Fibroblast of lung (primary cell): Measurements from ENCODE around the gene DAPK1. TPM values are rescaled to one million over a fixed set of nuclear protein-coding genes. Genes with fewer than 3 reads are reported as not detected.

Experiments used
- DNase-seq, 2 donors: peaks; one replicate each; pipeline versions ENCODE4 v3.0.0 to v3.0.0-alpha.2; 2010; ENCODE audit warnings: low read depth in 2 of 2
- H2AFZ ChIP-seq: 2 replicates; pipeline ENCODE4 v1.5.1; 2012; ENCODE audit warnings: low read length, control low read depth, inconsistent platforms
- H3K27ac ChIP-seq: 2 replicates; pipeline ENCODE4 v1.5.1; 2011; ENCODE audit warnings: low read length, control low read depth; ENCODE audit not compliant: insufficient read depth
- H3K27me3 ChIP-seq: 2 replicates; pipeline ENCODE4 v1.5.1; 2011; ENCODE audit warnings: mild to moderate bottlenecking, low read length; ENCODE audit not compliant: control insufficient read depth, insufficient read depth
- H3K36me3 ChIP-seq: 2 replicates; pipeline ENCODE4 v1.5.1; 2011; ENCODE audit warnings: low read length; ENCODE audit not compliant: control insufficient read depth, insufficient read depth
- H3K4me1 ChIP-seq: 2 replicates; pipeline ENCODE4 v1.5.1; 2011; ENCODE audit warnings: low read length; ENCODE audit not compliant: control insufficient read depth, insufficient read depth; ENCODE audit errors: extremely low read depth
- H3K4me2 ChIP-seq: 2 replicates; pipeline ENCODE4 v1.5.1; 2011; ENCODE audit warnings: low read length, control low read depth; ENCODE audit not compliant: insufficient read depth; ENCODE audit errors: extremely low read depth
- H3K4me3 ChIP-seq, 4 experiments: fragments of 200-600 bp in 1 of 4; sonication (generic) in 1 of 4; replicated peaks in 1 of 4; 2 replicates each; pipeline ENCODE4 v1.5.1; 2011 to 2016; ENCODE audit warnings: low read length in 4 of 4, low read depth in 3 of 4, mild to moderate bottlenecking in 3 of 4, control low read depth in 2 of 4, inconsistent platforms in 1 of 4, mixed read lengths in 1 of 4; ENCODE audit not compliant: insufficient read depth in 1 of 4; ENCODE audit errors: control extremely low read depth in 1 of 4
- H3K79me2 ChIP-seq: 2 replicates; pipeline ENCODE4 v1.5.1; 2012; ENCODE audit warnings: mild to moderate bottlenecking, low read length, inconsistent platforms; ENCODE audit not compliant: control insufficient read depth, insufficient read depth
- H3K9ac ChIP-seq: 2 replicates; pipeline ENCODE4 v1.5.1; 2011; ENCODE audit warnings: mild to moderate bottlenecking, low read length, control low read depth; ENCODE audit not compliant: insufficient read depth
- H3K9me3 ChIP-seq: 2 replicates; pipeline ENCODE4 v1.5.1; 2012; ENCODE audit warnings: low read depth, low read length; ENCODE audit not compliant: control insufficient read depth, insufficient read depth
- H4K20me1 ChIP-seq: 2 replicates; pipeline ENCODE4 v1.5.1; 2011; ENCODE audit warnings: low read length; ENCODE audit not compliant: control insufficient read depth, insufficient read depth; ENCODE audit errors: extremely low read depth
- EZH2 ChIP-seq: IDR thresholded peaks from 2 replicates; pipeline ENCODE4 v1.5.1; 2012; ENCODE audit warnings: low read length, control low read depth, mild to moderate bottlenecking; ENCODE audit errors: missing control alignments
- polyA plus RNA-seq, 2 donors: library from polyadenylated mRNA; depleted of rRNA in 1 of 2; stranded (reverse) in 1 of 2; unstranded in 1 of 2; fragments of >200 nt; gene quantifications; 2 replicates each; pipeline ENCODE4 v1.2.1, GENCODE V29; 2011 to 2012; ENCODE audit warnings: missing spikeins in 1 of 2
- total RNA-seq: library from RNA; depleted of rRNA; stranded (reverse); fragments of >200 nt; gene quantifications from 2 replicates; pipeline ENCODE4 v1.2.1, GENCODE V29; 2014
- TF ChIP-seq, protein P1 (sequence below), 2 donors: IDR thresholded peaks in 1 of 2; conservative IDR thresholded peaks in 1 of 2; 1 replicate in 1 of 2; 2 replicates in 1 of 2; pipeline ENCODE4 v1.5.1; 2011 to 2012; ENCODE audit warnings: low read length in 2 of 2, control low read depth in 1 of 2, inconsistent platforms in 1 of 2, low read depth in 1 of 2, mild to moderate bottlenecking in 1 of 2

The DAPK1 gene
- total and polyA plus RNA-seq, 2 donors (not counting 1 experiment from before 2014, with no cell fraction given), result 1.1 to 15.5 TPM

DNA sequence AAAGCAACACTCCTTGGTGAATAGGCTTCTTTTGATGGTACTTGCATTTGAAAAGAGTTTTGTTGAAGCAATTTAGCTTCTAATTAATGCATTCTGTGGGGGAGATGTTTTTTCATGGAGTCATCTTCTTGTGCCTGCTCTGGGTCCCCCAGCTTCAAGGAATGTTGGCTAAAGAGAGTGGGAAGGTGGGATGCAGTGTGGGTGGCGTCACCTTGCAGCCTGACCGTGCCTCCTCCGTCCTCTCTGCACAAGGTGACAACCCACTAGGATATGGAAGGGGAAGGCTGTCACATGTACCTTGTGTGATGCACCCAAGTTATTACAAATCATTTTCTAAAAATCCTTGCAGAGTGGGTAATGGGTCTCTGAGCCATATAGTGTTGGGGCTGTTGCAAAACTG lies 70.7 kb downstream of the DAPK1 start:
- H3K36me3 ChIP-seq, result no peaks in the 10 kb centered on the region
- TF ChIP-seq, protein P1, sequence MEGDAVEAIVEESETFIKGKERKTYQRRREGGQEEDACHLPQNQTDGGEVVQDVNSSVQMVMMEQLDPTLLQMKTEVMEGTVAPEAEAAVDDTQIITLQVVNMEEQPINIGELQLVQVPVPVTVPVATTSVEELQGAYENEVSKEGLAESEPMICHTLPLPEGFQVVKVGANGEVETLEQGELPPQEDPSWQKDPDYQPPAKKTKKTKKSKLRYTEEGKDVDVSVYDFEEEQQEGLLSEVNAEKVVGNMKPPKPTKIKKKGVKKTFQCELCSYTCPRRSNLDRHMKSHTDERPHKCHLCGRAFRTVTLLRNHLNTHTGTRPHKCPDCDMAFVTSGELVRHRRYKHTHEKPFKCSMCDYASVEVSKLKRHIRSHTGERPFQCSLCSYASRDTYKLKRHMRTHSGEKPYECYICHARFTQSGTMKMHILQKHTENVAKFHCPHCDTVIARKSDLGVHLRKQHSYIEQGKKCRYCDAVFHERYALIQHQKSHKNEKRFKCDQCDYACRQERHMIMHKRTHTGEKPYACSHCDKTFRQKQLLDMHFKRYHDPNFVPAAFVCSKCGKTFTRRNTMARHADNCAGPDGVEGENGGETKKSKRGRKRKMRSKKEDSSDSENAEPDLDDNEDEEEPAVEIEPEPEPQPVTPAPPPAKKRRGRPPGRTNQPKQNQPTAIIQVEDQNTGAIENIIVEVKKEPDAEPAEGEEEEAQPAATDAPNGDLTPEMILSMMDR (conservative IDR thresholded peaks at IDR 0.05 in 1 of 2, IDR thresholded peaks at IDR 0.05 in 1 of 2; ENCODE audit: low read depth in 1 of 2, low read length in 2 of 2), result no peak
- TF ChIP-seq EZH2, result no peak
- no peaks in the 10 kb centered on the region for H3K79me2 ChIP-seq
- no peaks in the 10 kb centered on the region for H3K4me1 ChIP-seq
- peak overlapping the region; percentile 50 for H3K27ac ChIP-seq
- no peaks in the 10 kb centered on the region for H3K27me3 ChIP-seq
- peak overlapping the region; percentile 51 for H3K4me2 ChIP-seq
- no peak overlapping the region for H2AFZ ChIP-seq
- H3K4me3 ChIP-seq, result no peak overlapping the region
- no peak for DNase-seq
- H3K9me3 ChIP-seq, result no peaks in the 10 kb centered on the region
- no peak overlapping the region for H3K9ac ChIP-seq
- no peaks in the 10 kb centered on the region for H4K20me1 ChIP-seq

DNA sequence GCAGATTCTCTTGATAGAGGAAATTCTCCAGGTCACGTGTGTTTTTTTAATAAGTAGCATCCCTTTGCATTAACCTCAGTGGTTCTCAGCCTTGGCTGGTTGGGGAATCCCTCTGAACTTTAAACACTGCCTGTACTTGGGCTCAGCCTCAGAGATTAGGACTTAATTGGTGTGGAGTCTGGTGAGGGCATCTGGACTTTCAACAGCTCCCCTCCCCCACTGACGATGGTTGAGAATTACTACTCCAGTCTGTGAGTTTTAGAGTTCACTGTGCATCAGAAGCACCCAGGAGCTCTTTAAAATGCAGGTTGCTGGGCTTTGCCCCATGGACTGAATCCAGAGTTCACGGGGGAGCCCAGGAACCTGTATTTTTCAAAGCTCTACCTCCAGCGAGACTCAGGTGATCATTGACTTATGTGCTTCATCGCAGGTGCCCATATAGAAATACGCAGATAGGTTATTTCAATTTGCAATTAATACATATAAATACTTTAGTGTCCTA lies 71.4 kb downstream of the DAPK1 start:
- no peak for DNase-seq
- no peaks in the 10 kb centered on the region for H3K79me2 ChIP-seq
- no peak overlapping the region for H2AFZ ChIP-seq
- H3K9me3 ChIP-seq, result no peaks in the 10 kb centered on the region
- no peaks in the 10 kb centered on the region for H3K36me3 ChIP-seq
- H3K4me2 ChIP-seq, result no peak overlapping the region
- H3K27me3 ChIP-seq, result no peaks in the 10 kb centered on the region
- TF ChIP-seq, protein P1 (conservative IDR thresholded peaks at IDR 0.05 in 1 of 2, IDR thresholded peaks at IDR 0.05 in 1 of 2; ENCODE audit: low read depth in 1 of 2, low read length in 2 of 2), result no peak
- TF ChIP-seq EZH2, result no peak
- H3K27ac ChIP-seq, result no peak overlapping the region
- H3K4me1 ChIP-seq, result no peaks in the 10 kb centered on the region
- H3K4me3 ChIP-seq, result no peak overlapping the region
- H4K20me1 ChIP-seq, result no peaks in the 10 kb centered on the region
- H3K9ac ChIP-seq, result no peak overlapping the region

DNA sequence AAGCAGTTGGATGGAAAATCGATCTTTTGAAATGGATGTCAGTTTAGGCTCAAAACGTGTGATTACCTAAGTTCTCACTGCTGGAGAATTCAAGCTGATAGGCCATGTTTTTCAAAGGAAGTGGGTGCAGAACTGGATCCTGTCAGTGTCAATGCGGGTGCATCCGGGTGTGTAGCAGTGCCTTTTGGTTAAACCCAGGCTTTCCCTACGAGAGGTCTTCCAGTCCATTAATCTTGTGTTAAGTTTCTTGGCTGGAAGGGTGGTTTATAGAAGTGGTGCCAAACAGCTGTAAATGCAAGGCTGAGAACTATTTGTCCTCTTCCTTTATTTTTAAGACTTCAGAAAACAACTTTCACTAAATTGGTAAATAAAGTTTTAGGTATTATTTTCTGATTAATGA lies 71.9 kb downstream of the DAPK1 start:
- Histone ChIP-seq H3K79me2 (no peaks in the 10 kb centered on the region), H4K20me1 (no peaks in the 10 kb centered on the region), H2AFZ (no peak overlapping the region), H3K4me2 (no peak overlapping the region), H3K4me1 (no peaks in the 10 kb centered on the region), H3K9ac (no peak overlapping the region), H3K9me3 (no peaks in the 10 kb centered on the region), H3K27me3 (no peaks in the 10 kb centered on the region), H3K36me3 (no peaks in the 10 kb centered on the region), H3K4me3 (no peak overlapping the region), H3K27ac (no peak overlapping the region)
- DNase-seq, result peak; percentile 72 to 74
- TF ChIP-seq, protein P1 (conservative IDR thresholded peaks at IDR 0.05 in 1 of 2, IDR thresholded peaks at IDR 0.05 in 1 of 2; ENCODE audit: low read depth in 1 of 2, low read length in 2 of 2), result no peak
- no peak for TF ChIP-seq EZH2
